ENCODE data around the gene MCM8. TPM values are rescaled to one million over a fixed set of nuclear protein-coding genes. Genes with fewer than 3 reads are reported as not detected.

The MCM8 gene
- total and polyA plus RNA-seq, 2 donors from 2014 or later = 1.9 to 6.6 TPM

DNA sequence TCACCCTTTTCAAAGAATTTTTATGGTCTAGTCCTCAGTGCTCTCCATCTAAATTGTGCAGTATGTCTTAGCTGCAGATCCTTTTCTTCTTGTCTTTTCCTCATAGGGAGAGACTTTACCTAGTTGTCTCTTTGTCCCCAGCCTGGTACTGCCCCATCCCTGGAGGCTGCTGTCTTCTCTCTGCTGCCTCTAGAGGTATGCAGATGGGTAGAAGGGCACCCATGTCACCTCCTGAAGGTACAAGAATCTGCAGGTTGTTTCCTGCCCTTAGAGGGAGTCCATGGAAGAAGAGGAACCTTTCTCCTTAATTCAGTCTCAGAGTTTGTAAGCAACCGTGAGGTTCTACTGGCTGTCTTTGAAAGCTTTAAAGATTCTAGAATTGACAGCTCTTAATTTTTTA is 39.1 kb downstream of the MCM8 start:
- no peak overlapping the region for H3K27ac ChIP-seq (ENCODE audit: low read depth in 2 of 2, low read length in 2 of 2)
- H3K9ac ChIP-seq (ENCODE audit: low read length in 3 of 3) = no peak overlapping the region
- FAIRE-seq = no peak
- peaks cover 0 to 8% (median 0%) of the 10 kb centered on the region in 3 donors for H3K4me1 ChIP-seq (ENCODE audit: control insufficient read depth in 2 of 3, insufficient read depth in 2 of 3, low read depth in 1 of 3, low read length in 3 of 3)
- TF ChIP-seq CTCF (IDR thresholded peaks at IDR 0.05; ENCODE audit: borderline replicate concordance, extremely low read depth, insufficient read depth) = no peak
- H3K4me3 ChIP-seq (ENCODE audit: low read length in 3 of 3) = no peak overlapping the region
- DNase-seq = no peak
- no peaks in the 10 kb centered on the region for H3K36me3 ChIP-seq (ENCODE audit: control insufficient read depth in 2 of 3, insufficient read depth in 3 of 3, low read length in 3 of 3)
- intact Hi-C loops (cut with DNase I) = no loop called here
- no peaks in the 10 kb centered on the region for H3K27me3 ChIP-seq (ENCODE audit: control insufficient read depth, insufficient read depth, low read length)
- no peaks in the 10 kb centered on the region for H3K9me3 ChIP-seq (ENCODE audit: control insufficient read depth in 2 of 3, insufficient read depth in 1 of 3, low read length in 3 of 3)

DNA sequence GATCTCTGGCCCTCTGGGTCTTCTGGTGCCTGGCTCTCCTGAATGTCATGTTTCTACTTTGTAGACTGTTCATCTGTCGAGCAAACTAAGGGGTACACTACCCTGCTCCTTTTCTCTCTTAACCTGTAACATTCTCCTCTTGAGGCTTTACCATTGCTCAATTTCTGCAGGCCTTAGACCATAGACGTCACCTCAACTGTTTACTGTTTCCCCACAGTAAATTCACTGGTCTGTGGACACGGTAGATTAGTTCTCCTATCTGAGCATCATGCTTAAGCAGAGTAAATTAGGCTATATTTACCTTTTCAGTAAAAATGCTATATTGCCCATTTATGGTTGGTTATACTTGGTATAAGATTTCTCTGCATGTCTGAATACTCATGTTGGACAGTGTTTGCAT is 40.5 kb downstream of the MCM8 start:
- Histone ChIP-seq H3K9me3 (ENCODE audit: control insufficient read depth in 2 of 3, insufficient read depth in 1 of 3, low read length in 3 of 3) (no peaks in the 10 kb centered on the region), H3K9ac (ENCODE audit: low read length in 3 of 3) (no peak overlapping the region), H3K4me3 (ENCODE audit: low read length in 3 of 3) (no peak overlapping the region), H3K4me1 (ENCODE audit: control insufficient read depth in 2 of 3, insufficient read depth in 2 of 3, low read depth in 1 of 3, low read length in 3 of 3) (peaks cover 0 to 8% (median 0%) of the 10 kb centered on the region in 3 donors), H3K27ac (ENCODE audit: low read depth in 2 of 2, low read length in 2 of 2) (no peak overlapping the region), H3K36me3 (ENCODE audit: control insufficient read depth in 2 of 3, insufficient read depth in 3 of 3, low read length in 3 of 3) (no peaks in the 10 kb centered on the region), H3K27me3 (ENCODE audit: control insufficient read depth, insufficient read depth, low read length) (no peaks in the 10 kb centered on the region)
- TF ChIP-seq CTCF (IDR thresholded peaks at IDR 0.05; ENCODE audit: borderline replicate concordance, extremely low read depth, insufficient read depth) = no peak
- intact Hi-C loops (cut with DNase I) = no loop called here
- no peak for DNase-seq
- no peak for FAIRE-seq

- no peaks in the 10 kb centered on the region for H3K36me3 ChIP-seq (ENCODE audit: control insufficient read depth in 2 of 3, insufficient read depth in 3 of 3, low read length in 3 of 3)
Observed at GRCh38 chr20:5991623-5992441, 41.4 kb downstream of the MCM8 start.

More at GRCh38 chr20:5991623-5992441, 41.4 kb downstream of the MCM8 start:
- no peak for DNase-seq
- H3K27ac ChIP-seq (ENCODE audit: low read depth in 2 of 2, low read length in 2 of 2) = no peak overlapping the region
- no peaks in the 10 kb centered on the region for H3K9me3 ChIP-seq (ENCODE audit: control insufficient read depth in 2 of 3, insufficient read depth in 1 of 3, low read length in 3 of 3)
- no peak overlapping the region for H3K9ac ChIP-seq (ENCODE audit: low read length in 3 of 3)
- H3K27me3 ChIP-seq (ENCODE audit: control insufficient read depth, insufficient read depth, low read length) = no peaks in the 10 kb centered on the region
- TF ChIP-seq CTCF (IDR thresholded peaks at IDR 0.05; ENCODE audit: borderline replicate concordance, extremely low read depth, insufficient read depth) = no peak
- peaks cover 0 to 8% (median 0%) of the 10 kb centered on the region in 3 donors for H3K4me1 ChIP-seq (ENCODE audit: control insufficient read depth in 2 of 3, insufficient read depth in 2 of 3, low read depth in 1 of 3, low read length in 3 of 3)
- H3K4me3 ChIP-seq (ENCODE audit: low read length in 3 of 3) = no peak overlapping the region
- intact Hi-C loops (cut with DNase I) = no loop called here
- no peak for FAIRE-seq

Data from kidney (tissue), 14 donors.